C4-2B (cell line): ENCODE measurements around the gene TH.

ENCODE experiments used
- H3K27ac ChIP-seq: fragments of 450-650 bp; 2 replicates; pipeline ENCODE4 v1.5.1; 2017
- CTCF ChIP-seq: fragments of 450-650 bp; conservative IDR thresholded peaks from 2 replicates; pipeline ENCODE4 v1.5.1; 2017; ENCODE audit warnings: mild to moderate bottlenecking
- ZFX ChIP-seq: fragments of 450-650 bp; IDR thresholded peaks from 2 replicates; pipeline ENCODE4 v1.6.1; 2017

TH gene

GRCh38 chr11:2143799-2144543 is 27.6 kb downstream of the TH start:
- H3K27ac ChIP-seq: no peak overlapping the region

GRCh38 chr11:2143477-2143798 is 28.2 kb downstream of the TH start:
- no peak for TF ChIP-seq CTCF
- no peak for TF ChIP-seq ZFX
- no peak overlapping the region for H3K27ac ChIP-seq

More at GRCh38 chr11:2143799-2144543, 27.6 kb downstream of the TH start:
- no peak for TF ChIP-seq ZFX
- no peak for TF ChIP-seq CTCF

GRCh38 chr11:2142762-2143202 is 28.8 kb downstream of the TH start:
- TF ChIP-seq ZFX: no peak
- no peak for TF ChIP-seq CTCF
- H3K27ac ChIP-seq: no peak overlapping the region

GRCh38 chr11:2142300-2142759 is 29.3 kb downstream of the TH start:
- no peak overlapping the region for H3K27ac ChIP-seq
- TF ChIP-seq ZFX: no peak
- no peak for TF ChIP-seq CTCF

GRCh38 chr11:2140411-2141400 is 30.9 kb downstream of the TH start:
- no peak for TF ChIP-seq ZFX
- no peak for TF ChIP-seq CTCF
- H3K27ac ChIP-seq: no peak overlapping the region

GRCh38 chr11:2139621-2140337 is 31.8 kb downstream of the TH start:
- H3K27ac ChIP-seq: no peak overlapping the region
- TF ChIP-seq ZFX: no peak
- no peak for TF ChIP-seq CTCF
